IMR-90 (cell line): Measurements from ENCODE around the gene TMEM126B. TPM values are rescaled to one million over a fixed set of nuclear protein-coding genes. Genes with fewer than 3 reads are reported as not detected.

Experiments
- ATAC-seq: fragments of 200-7000 bp; cut with Tn5 transposase; 2 replicates; pipeline ENCODE4 v1.9.1; 2020; ENCODE audit warnings: low read depth, mild to moderate bottlenecking, moderate library complexity
- BruUV-seq: library from RNA; stranded (reverse); fragments of 400-500 nt; replicated peaks from 2 replicates; lab custom pipeline; 2021; lab: Mats Ljungman, UMichigan
- CTCF ChIA-PET: fragments of 300-600 bp; formaldehyde crosslinking; extraction: SDS; loops from one replicate; lab custom pipeline; 2021; ENCODE audit warnings: antibody characterized with exemption; lab: Yijun Ruan, JAX
- POLR2A ChIA-PET: fragments of 300-600 bp; sonication (Branson Sonifier 250); formaldehyde crosslinking; loops from one replicate; lab custom pipeline; 2022; ENCODE audit warnings: antibody characterized with exemption; ENCODE audit not compliant: unreplicated experiment; lab: Charles Lee
- DNase-seq: peaks from one replicate; pipeline ENCODE4 v3.0.0; 2013
- H2AFZ ChIP-seq: replicated peaks from 2 replicates; pipeline ENCODE3; 2013; ENCODE audit warnings: low read length, mild to moderate bottlenecking; ENCODE audit not compliant: poor library complexity
- H2AK5ac ChIP-seq: 2 replicates; pipeline ENCODE4 v1.6.1; 2013; ENCODE audit warnings: low read depth, low read length, inconsistent platforms
- H2AK9ac ChIP-seq: replicated peaks from 2 replicates; pipeline ENCODE3; 2013; ENCODE audit warnings: mild to moderate bottlenecking, low read depth, low read length, moderate library complexity; ENCODE audit not compliant: poor library complexity
- H2BK120ac ChIP-seq: 2 replicates; pipeline ENCODE4 v1.6.1; 2013; ENCODE audit warnings: low read depth, low read length, inconsistent platforms
- H2BK15ac ChIP-seq: 3 replicates; pipeline ENCODE4 v1.6.1; 2013; ENCODE audit warnings: low read depth, low read length, inconsistent platforms
- H2BK20ac ChIP-seq: 2 replicates; pipeline ENCODE4 v1.6.1; 2013; ENCODE audit warnings: low read depth, mild to moderate bottlenecking, inconsistent platforms, low read length, moderate library complexity
- H2BK5ac ChIP-seq: 2 replicates; pipeline ENCODE4 v1.6.1; 2013; ENCODE audit warnings: mild to moderate bottlenecking, low read depth, low read length, inconsistent platforms; ENCODE audit not compliant: poor library complexity, severe bottlenecking
- H3K14ac ChIP-seq: replicated peaks from 2 replicates; pipeline ENCODE4 v1.6.1; 2013; ENCODE audit warnings: low read depth, low read length, inconsistent platforms
- H3K18ac ChIP-seq: 2 replicates; pipeline ENCODE4 v1.6.1; 2013; ENCODE audit warnings: low read depth, low read length, control low read depth
- H3K23ac ChIP-seq: 2 replicates; pipeline ENCODE4 v1.6.1; 2013; ENCODE audit warnings: low read depth, low read length, inconsistent platforms
- H3K27ac ChIP-seq: 2 replicates; pipeline ENCODE4 v1.5.1; 2013; ENCODE audit warnings: mild to moderate bottlenecking, control low read depth, low read length; ENCODE audit not compliant: insufficient read depth
- H3K27me3 ChIP-seq: 2 replicates; pipeline ENCODE4 v1.6.1; 2013; ENCODE audit warnings: low read length; ENCODE audit not compliant: control insufficient read depth, insufficient read depth
- H3K36me3 ChIP-seq: 2 replicates; pipeline ENCODE4 v1.6.1; 2013; ENCODE audit warnings: low read length, mixed read lengths; ENCODE audit not compliant: control insufficient read depth, insufficient read depth
- H3K4ac ChIP-seq: 2 replicates; pipeline ENCODE4 v1.6.1; 2013; ENCODE audit warnings: low read depth, low read length, inconsistent platforms
- H3K4me1 ChIP-seq: 2 replicates; pipeline ENCODE4 v1.6.1; 2013; ENCODE audit warnings: low read length, mixed read lengths; ENCODE audit not compliant: control insufficient read depth, insufficient read depth
- H3K4me2 ChIP-seq: 2 replicates; pipeline ENCODE4 v1.6.1; 2013; ENCODE audit warnings: low read depth, mild to moderate bottlenecking, control low read depth, low read length, moderate library complexity
- H3K4me3 ChIP-seq: 2 replicates; pipeline ENCODE4 v1.5.1; 2013; ENCODE audit warnings: low read depth, mild to moderate bottlenecking, control low read depth, low read length, moderate library complexity; ENCODE audit not compliant: insufficient read depth
- H3K56ac ChIP-seq: 2 replicates; pipeline ENCODE4 v1.6.1; 2013; ENCODE audit warnings: low read length, inconsistent platforms; ENCODE audit not compliant: insufficient read depth; ENCODE audit errors: extremely low read depth
- H3K79me1 ChIP-seq, 2 experiments: 2 replicates each; pipeline ENCODE4 v1.6.1; 2013; ENCODE audit warnings: low read length in 2 of 2, inconsistent platforms in 1 of 2, low read depth in 1 of 2
- H3K9ac ChIP-seq: 2 replicates; pipeline ENCODE4 v1.6.1; 2013; ENCODE audit warnings: low read depth, low read length, control low read depth
- H3K9me1 ChIP-seq: 2 replicates; pipeline ENCODE4 v1.6.1; 2013; ENCODE audit warnings: low read length, inconsistent platforms; ENCODE audit not compliant: insufficient read depth
- H3K9me3 ChIP-seq: 2 replicates; pipeline ENCODE4 v1.6.1; 2013; ENCODE audit warnings: low read length; ENCODE audit not compliant: control insufficient read depth, insufficient read depth
- H4K20me1 ChIP-seq: 2 replicates; pipeline ENCODE4 v1.6.1; 2013; ENCODE audit warnings: low read length, inconsistent platforms; ENCODE audit not compliant: insufficient read depth
- H4K5ac ChIP-seq: 2 replicates; pipeline ENCODE4 v1.6.1; 2013; ENCODE audit warnings: mild to moderate bottlenecking, low read depth, low read length, control low read depth
- H4K8ac ChIP-seq, 2 experiments: 2 replicates each; pipeline ENCODE4 v1.6.1; 2013; ENCODE audit warnings: low read depth in 2 of 2, low read length in 2 of 2, control low read depth in 1 of 2, inconsistent platforms in 1 of 2
- H4K91ac ChIP-seq: 2 replicates; pipeline ENCODE4 v1.6.1; 2013; ENCODE audit warnings: low read depth, low read length, inconsistent platforms; ENCODE audit not compliant: insufficient read depth
- CEBPB ChIP-seq: IDR thresholded peaks from 2 replicates; pipeline ENCODE4 v1.6.1; 2012; ENCODE audit warnings: low read depth, low read length, improper control_type of control experiment
- FOS ChIP-seq: fragments of 150-350 bp; IDR thresholded peaks from 2 replicates; pipeline ENCODE4 v1.6.1; 2016; ENCODE audit warnings: low read depth, low read length
- RAD21 ChIP-seq: IDR thresholded peaks from 2 replicates; pipeline ENCODE4 v1.6.1; 2012; ENCODE audit warnings: low read length, improper control_type of control experiment
- RCOR1 ChIP-seq: IDR thresholded peaks from 2 replicates; pipeline ENCODE4 v1.6.1; 2012; ENCODE audit warnings: mild to moderate bottlenecking, low read length, improper control_type of control experiment; ENCODE audit not compliant: insufficient replicate concordance
- RFX5 ChIP-seq: IDR thresholded peaks from 2 replicates; pipeline ENCODE4 v1.8.0; 2012; ENCODE audit warnings: low read depth, mild to moderate bottlenecking, low read length, moderate library complexity
- SMC3 ChIP-seq: fragments of 150-350 bp; IDR thresholded peaks from 2 replicates; pipeline ENCODE4 v1.6.1; 2016; ENCODE audit warnings: low read depth, mild to moderate bottlenecking, antibody characterized with exemption, low read length, moderate library complexity
- WGBS, 2 experiments: methylation state at CpG; one replicate each; pipeline versions ENCODE4 v1.1.5 to v1.1.7; 2013; ENCODE audit warnings: missing lambda C conversion rate in 2 of 2; ENCODE audit not compliant: insufficient read length in 1 of 2; ENCODE audit errors: extremely low coverage in 2 of 2; 5-methylcytosine and 5-hydroxymethylcytosine counted together
- dilution Hi-C: fragments of 300-500 bp; cut with HindIII; formaldehyde crosslinking; loops from one replicate; pipeline ENCODE4 v1.14.3; 2018; ENCODE audit warnings: low sequenced_read_pairs; ENCODE audit not compliant: unreplicated experiment
- in situ Hi-C: fragments of 300-500 bp; cut with MboI; formaldehyde crosslinking; loops from 3 replicates; pipeline ENCODE4 v1.14.3; 2019; ENCODE audit warnings: low sequenced_read_pairs, inconsistent platforms, mixed read lengths
- intact Hi-C: fragments of 100-400 bp; cut with micrococcal nuclease; formaldehyde crosslinking; loops from 2 replicates; pipeline ENCODE4 v1.10.0; 2022
- polyA plus RNA-seq, 3 experiments: library from polyadenylated mRNA; depleted of rRNA; stranded (reverse); fragments of >200 nt; gene quantifications; 2 replicates each; pipeline ENCODE4 v1.2.3, GENCODE V29; 2012; ENCODE audit warnings: low replicate concordance in 1 of 3
- total RNA-seq: library from RNA; depleted of rRNA; stranded (reverse); fragments of >200 nt; gene quantifications from 2 replicates; pipeline ENCODE4 v1.2.3, GENCODE V29; 2012

TMEM126B gene
- total and polyA plus RNA-seq, 2 of the 4 experiments (the other 2 are of a cell fraction): 44.6 to 56.8 TPM

- WGBS, 2 experiments: no CpG with 5 or more reads among the region's 3 CpGs
- no peak overlapping the region for H3K4me2 ChIP-seq
- H3K9me1 ChIP-seq: no peaks in the 10 kb centered on the region
- H4K5ac ChIP-seq: no peak overlapping the region
- H3K23ac ChIP-seq: no peak overlapping the region
- no peak overlapping the region for H3K4ac ChIP-seq
- no peak overlapping the region for H3K4me3 ChIP-seq
- H3K56ac ChIP-seq: no peak overlapping the region
- H2AFZ ChIP-seq: no peak overlapping the region
- no peaks in the 10 kb centered on the region for H3K27me3 ChIP-seq
- H3K27ac ChIP-seq: no peak overlapping the region
- H2BK120ac ChIP-seq: no peak overlapping the region
- intact Hi-C loops: no loop called here
- no peaks in the 10 kb centered on the region for H3K9me3 ChIP-seq
- dilution Hi-C loops: no loop called here
- peaks cover 4% of the 10 kb centered on the region; the same call in 1 of the 2 replicates for H3K36me3 ChIP-seq
- in situ Hi-C loops: no loop called here
- peaks cover 0 to 11% of the 10 kb centered on the region in 2 experiments; a peak in 1 of 4 replicates for H3K79me1 ChIP-seq
- TF ChIP-seq CEBPB (no peak), FOS (no peak), RCOR1 (no peak), RAD21 (no peak), RFX5 (no peak), SMC3 (no peak)
- no peak overlapping the region for H2AK5ac ChIP-seq
- peaks cover 26% of the 10 kb centered on the region for H4K20me1 ChIP-seq
- H4K8ac ChIP-seq: no peak overlapping the region
- BruUV-seq: no TSS peak
- H3K4me1 ChIP-seq: no peaks in the 10 kb centered on the region; the same call in 1 of the 2 replicates
- H3K9ac ChIP-seq: no peak overlapping the region
- CTCF ChIA-PET: no interaction called here
- ATAC-seq (no peak), DNase-seq (no peak)
- no peak overlapping the region for H2BK15ac ChIP-seq
- H3K18ac ChIP-seq: no peak overlapping the region
- H2AK9ac ChIP-seq: no peak overlapping the region
- POLR2A ChIA-PET: no interaction called here
- H2BK5ac ChIP-seq: no peak overlapping the region
- no peak overlapping the region for H4K91ac ChIP-seq
- H3K14ac ChIP-seq: no peak overlapping the region
- no peak overlapping the region for H2BK20ac ChIP-seq
Observed at GRCh38 chr11:85666687-85667086, 38.3 kb downstream of the TMEM126B start.
